ENCODE data around the gene PFKFB1.
A peak's percentile ranks its signal among the peaks of the same experiment; 100 is the strongest.

PFKFB1 gene

DNA sequence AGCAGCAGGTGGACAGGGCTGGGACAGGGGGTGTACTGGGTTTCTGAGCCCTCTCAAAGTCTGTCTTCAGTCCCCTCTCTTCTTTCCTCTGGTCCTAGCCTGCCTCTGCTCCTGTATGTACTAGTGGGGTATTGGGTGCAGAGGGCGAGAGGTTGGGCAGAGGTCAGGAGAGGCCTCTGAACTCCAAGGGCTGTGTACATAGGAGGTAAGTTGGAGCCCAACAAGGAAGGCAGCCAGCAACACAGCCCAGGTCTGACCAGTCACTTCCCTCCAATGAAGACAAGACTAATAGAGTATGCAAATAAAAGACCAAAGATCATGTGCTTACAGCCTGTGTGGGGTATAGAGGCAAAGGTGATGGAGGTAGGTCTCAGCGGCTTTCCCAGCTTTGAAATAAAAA, at the start of gene PFKFB1:
Gene PFKFB1 (minus strand): TSS at position 90 of the 400 bp plus-strand sequence. CDS start 181 bp downstream, outside the sequence.
- no peak for DNase-seq (ENCODE audit: low read depth in 2 of 2)

DNA sequence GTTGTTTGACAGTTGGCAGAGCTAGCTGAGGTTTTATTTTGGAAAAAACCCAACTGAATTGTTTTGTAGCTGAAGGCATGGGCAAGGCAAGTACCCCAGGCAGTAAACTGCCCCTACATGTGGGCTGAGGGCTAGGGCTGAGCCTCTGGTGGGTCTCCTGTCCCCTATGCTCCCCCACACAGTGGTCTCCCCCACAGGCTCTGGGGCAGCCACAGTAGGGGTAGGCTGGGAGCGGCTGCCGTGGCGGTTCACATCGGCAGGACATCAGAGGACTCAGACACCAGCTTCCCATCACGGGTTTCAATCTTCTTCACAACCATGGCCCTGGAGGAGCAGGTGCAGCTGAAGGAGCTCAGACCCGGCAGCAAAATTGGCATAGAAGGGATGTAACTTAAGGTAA, 47.5 kb upstream of the PFKFB1 start:
- no peak for DNase-seq (ENCODE audit: low read depth in 2 of 2)

DNA sequence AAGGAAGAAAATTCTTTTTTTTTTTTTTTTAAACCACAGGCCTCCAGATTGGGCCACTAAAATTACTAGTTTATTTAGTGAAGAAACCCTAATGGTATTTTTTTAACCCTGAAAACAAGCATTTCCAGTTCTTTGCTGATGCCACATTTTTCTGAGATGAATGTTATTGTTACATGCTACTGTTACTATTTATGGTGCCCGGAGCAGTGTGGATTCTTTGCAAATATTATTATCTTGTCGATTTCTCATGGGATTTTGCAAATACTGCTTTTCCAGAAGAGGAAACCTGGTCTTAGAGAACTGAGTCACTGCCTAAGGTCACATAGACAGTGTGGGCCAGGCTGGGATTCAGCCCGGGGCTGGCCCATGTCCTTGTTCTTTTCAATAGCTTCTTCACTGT, 45.5 kb upstream of the PFKFB1 start:
- no peak for DNase-seq (ENCODE audit: low read depth in 2 of 2)

DNA sequence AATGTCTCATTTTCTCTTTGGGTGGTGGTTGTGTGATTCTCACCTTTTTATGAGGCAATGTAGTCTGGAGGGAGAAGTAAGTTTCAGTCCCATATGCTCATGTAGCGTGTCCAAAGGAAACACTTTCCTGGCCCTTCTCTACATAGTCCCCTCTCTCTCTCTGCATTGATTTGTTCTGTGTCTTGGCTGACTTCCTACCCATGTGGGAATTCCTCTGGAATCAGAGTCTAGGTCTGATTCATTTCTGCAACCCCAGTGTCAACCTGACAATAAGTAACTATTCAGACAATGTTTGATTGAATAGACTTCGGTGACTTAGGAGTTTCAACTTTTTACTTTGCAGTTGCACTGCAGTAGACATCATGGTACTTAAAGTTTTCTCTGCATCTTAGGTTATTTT, 39.4 kb upstream of the PFKFB1 start:
- no peak for DNase-seq (ENCODE audit: low read depth in 2 of 2)

DNA sequence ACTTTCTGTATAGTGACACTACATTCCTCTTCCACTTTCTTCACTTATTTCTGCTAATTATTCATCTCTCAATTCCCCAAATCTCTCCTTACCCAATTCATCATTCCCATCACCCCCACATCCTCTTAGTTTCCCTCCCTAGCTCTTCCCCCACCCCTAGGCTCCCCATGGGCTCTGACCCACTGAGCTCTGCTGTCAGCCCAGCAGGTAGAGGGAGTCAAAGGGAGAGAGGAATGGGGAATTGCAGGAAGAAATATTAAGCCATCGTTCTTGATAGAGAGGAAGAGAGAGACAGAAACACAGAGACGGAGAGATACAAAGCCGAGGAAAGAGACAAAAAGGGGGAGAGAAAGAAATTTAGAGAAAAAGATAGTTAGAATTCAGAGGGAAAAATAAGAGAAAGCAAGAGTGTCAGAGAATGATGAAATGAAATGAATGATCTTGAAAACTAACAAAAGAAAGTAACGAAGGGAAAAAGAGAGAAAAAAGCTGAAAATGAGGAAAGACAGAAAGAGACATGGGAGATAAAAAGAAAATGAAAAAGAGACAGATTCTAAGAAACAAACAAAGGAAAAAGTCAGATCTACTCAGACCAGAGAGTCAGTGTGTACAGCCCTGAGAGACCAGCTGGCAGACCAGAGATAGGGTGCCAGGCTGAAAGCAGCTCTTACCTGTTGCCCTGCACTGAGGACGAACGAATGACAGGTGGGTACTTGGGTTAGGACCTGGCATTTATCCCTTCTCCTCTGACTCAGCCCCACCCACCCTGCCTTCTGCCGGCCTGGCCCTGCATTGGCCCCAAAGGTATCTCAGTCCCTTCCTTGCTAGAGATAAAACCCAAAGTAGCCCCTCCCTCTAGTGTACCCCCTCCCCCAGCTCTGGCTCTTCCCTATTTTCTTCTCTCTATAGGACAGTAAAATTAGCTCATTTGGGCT, 36.5 kb upstream of the PFKFB1 start, which contains the start of gene ALAS2:
Gene ALAS2 (minus strand): TSS at position 707 of the 935 bp plus-strand sequence. CDS start 4,977 bp downstream, outside the sequence.
- DNase-seq (ENCODE audit: low read depth in 2 of 2): no peak

DNA sequence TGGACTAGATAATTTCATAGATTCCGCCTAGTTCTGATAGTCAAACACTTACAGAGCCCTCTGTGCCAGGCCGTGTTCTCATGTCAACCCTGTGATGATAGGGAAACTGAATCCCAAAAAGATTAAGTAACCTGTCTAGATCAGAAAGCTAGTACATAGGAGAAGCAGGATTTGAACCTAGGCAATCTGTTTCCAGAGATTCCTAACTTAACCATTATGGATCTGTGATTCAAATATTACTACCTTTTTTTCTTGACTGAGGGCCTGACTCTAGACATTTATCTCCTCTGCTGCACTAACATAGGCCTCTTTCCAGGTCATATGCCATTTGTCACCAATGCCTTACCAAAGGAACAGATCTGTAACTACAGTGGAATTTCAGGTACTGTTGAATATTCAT, 35.3 kb upstream of the PFKFB1 start:
- DNase-seq (ENCODE audit: low read depth in 2 of 2): no peak

DNA sequence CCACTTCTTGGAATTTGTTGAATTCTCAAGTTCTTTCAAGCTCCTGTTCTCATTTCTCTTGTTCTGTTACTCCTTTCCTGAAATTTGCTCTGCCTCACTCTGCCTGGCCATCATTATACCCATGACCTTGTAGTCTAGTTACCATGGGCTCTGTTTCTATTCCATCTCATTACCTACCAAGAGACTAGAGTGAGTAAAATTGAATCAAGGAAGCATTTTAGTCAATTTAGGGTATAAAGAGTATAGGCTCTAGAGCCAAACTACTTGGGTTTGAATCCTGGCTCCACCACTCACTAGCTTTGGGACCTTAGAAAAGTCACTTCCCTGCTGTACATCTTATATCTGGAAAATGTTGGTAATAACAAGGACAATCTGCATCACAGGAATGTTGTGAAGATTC, 34.6 kb upstream of the PFKFB1 start:
- no peak for DNase-seq (ENCODE audit: low read depth in 2 of 2)

DNA sequence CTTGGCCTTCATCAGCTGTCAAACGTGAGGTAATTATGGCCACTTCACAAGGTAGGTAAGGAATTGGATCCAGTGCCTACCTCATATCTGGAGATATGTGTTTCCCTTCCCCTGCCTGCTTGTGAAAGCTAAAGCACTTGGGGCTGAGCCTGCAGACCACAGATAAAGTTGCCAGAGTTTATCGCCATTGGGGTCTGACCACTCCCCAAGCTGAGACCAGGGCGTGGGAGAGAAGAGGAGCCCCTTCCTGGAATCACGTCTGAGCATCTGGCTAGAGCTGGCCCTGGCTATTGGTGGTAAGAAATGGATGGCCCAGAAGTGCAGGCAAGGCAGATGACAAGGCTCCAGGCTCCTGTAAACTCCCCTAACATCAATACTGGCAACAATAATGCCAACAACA, 34.1 kb upstream of the PFKFB1 start:
- DNase-seq (ENCODE audit: low read depth in 2 of 2): no peak

DNA sequence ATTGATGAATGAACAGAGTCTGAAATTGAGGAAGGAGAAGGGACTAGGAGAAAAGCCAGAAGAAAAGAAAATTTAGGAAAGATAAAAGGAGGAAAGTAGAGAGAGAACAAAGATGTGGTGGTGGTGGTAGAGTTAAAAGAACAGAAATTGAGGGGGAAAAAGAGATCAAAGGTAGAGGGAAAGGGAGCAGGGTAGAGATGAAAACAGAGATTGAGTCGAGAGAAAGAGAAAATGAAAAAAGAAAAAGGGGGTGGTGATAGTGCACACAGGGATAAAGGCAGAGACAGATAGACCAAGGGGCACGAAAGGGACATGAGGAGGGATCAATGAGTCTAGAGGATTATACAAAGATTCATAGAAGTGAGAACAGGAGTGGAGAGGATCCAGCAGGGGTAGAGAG, 32.9 kb upstream of the PFKFB1 start:
- no peak for DNase-seq (ENCODE audit: low read depth in 2 of 2)

DNA sequence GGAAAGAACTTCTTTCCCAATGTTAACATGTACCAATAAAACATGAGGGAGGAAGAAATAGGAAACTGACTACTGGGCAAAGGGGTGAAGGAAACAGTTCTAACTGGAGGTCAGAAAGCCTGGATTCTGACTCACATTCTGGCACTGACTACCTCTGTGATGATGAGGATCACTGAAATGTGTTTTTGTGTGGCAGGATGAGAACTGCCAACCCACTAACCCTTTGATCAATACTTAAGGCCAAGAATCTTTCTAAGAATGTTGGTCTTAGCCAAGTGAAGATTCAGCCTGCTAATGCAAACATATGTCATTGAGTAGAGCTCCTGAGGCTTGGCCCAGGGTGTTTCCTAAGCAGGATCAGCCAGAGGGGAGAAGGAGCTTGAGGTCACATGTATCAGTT, 32.2 kb upstream of the PFKFB1 start:
- no peak for DNase-seq (ENCODE audit: low read depth in 2 of 2)

DNA sequence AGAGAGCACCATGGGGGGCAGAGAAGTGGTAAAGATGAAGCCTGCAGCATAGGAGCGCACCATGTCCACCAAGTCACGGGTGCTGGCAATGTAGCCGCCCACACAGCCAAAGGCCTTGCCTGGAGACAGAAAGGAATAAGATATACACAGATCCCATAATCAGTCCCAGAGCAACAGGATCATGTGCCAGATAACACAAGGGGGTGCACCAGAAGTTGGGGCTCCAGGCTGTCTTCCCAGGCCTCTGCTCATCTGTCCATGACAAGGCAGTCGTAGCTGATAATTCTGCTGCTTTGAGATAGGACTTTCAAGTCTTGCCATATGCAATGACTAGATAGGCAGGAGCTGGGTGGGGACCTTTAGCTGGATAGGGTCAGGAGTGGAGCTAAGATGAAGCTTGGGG, 20.9 kb upstream of the PFKFB1 start:
- DNase-seq (ENCODE audit: low read depth in 2 of 2): no peak

DNA sequence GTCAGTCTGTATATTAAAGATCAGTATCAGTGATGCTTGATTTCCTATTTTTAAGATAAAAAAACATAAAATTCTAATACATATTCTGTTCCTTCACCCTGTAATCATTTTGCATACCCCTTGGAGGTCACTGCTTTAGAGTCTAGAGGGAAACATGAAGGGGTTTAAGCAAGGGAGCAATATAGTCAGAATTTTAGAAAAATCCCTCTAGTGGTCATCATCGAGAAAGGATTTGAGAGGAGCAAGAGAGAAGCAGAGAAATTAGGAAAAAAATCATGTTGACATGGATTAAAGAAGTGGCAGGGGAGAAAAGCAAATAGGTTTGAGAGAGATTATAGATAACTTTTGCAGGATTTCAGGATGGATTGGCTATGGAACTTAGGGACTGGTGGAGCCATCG, 17.3 kb upstream of the PFKFB1 start:
- DNase-seq (ENCODE audit: low read depth in 2 of 2): no peak

DNA sequence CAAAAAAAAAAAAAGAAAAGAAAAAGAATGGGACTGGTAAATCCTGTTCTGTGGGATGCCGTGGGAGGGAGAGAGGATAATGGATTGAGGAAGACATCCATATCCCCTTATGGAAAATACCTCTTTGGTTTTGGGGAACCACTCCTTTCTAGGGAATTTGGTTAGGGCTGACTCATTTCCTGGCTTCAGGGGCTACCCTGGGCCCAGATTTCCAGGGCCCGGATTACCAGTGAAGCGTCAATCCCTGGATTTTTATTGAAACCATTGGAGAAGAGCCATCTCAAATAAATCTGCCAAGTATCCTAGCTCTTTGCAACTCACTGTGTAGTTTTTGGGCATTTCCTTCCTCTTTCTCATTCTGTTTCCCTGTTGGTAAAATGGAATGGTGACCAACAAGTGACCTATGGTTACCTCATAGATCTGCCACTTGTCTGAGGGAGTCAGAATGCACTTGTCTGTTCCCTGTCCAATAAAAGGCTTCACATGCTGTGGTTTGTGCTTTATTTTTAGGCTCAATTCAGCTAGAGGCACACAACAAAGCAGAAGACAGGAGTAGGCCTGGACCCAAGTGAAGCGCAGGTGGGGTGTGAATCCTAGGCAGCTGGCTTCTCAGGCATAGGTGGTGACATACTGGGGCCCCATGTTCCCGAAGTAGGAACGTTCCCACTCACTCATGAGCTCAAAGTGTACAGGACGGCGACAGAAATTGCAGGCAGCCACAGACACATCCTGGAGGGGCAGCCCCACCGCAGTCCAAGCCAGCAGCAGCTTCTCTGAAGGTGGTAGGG, 14.8 kb upstream of the PFKFB1 start:
- DNase-seq (ENCODE audit: low read depth in 2 of 2): no peak

DNA sequence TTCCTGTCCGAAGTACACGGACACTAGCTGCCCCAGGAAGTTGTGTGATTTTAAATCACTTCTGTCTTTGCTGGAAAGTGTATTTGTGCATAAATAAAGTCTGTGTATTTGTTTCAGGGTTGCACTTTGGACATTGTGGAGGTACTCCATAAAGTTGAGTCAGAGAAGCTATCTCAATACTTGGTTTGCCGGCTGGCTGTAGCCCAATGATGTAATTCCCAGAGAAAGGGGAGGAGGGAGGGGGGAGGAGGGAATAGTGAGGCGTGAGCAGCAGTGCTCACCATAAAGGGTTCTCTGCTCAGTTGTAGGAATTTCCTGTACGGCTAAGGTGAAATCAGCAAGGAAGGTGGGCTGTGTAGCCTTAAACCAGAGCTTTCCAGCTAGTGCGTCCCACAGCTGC, 13.7 kb upstream of the PFKFB1 start:
- DNase-seq (ENCODE audit: low read depth in 2 of 2): no peak

DNA sequence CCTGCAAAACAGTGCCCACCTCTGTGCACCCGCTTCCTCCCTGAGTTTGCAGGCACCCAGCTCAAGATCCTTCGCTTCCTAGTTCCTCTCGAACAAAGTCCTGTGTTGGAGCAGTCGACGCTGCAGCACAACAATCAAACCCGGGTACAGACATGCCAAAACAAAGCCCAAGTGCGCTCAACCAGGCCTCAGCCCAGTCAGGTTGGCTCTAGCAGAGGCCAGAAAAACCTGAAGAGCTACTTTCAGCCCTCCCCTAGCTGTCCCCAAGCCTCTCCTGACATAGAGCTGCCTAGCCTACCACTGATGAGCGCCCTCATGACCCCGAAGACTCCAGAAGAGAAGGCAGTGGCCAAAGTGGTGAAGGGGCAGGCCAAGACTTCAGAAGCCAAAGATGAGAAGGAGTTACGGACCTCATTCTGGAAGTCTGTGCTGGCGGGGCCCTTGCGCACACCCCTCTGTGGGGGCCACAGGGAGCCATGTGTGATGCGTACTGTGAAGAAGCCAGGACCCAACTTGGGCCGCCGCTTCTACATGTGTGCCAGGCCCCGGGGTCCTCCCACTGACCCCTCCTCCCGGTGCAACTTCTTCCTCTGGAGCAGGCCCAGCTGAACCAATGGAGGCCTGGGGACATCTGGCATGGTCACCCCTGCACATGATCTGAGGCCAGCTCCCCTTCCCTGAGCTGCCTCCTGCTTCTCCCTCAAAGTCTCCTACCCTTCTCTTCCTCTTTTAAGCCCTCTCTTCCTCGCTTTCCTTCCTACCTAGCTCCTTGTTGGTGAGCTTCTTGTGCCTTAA, 13.0 kb upstream of the PFKFB1 start:
- no peak for DNase-seq (ENCODE audit: low read depth in 2 of 2)

DNA sequence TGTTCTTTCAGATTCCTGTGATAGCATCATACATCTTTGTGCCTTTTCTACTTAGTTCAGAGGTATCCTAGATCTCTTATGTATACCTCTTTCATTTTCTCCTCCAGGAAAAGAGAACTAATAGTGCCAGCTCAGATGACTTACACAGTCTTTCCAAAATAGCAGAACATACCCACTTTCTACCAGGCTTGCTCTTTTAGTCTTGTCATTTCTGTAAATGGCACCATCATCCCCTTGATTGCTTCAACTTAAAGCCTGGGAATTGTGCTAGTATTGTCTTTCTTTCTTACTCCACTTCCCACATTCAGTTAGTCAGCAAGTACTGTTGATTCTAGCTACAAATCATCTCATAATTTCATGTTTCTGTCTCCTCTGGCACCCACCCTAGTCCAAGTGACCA, 11.3 kb upstream of the PFKFB1 start:
- no peak for DNase-seq (ENCODE audit: low read depth in 2 of 2)

DNA sequence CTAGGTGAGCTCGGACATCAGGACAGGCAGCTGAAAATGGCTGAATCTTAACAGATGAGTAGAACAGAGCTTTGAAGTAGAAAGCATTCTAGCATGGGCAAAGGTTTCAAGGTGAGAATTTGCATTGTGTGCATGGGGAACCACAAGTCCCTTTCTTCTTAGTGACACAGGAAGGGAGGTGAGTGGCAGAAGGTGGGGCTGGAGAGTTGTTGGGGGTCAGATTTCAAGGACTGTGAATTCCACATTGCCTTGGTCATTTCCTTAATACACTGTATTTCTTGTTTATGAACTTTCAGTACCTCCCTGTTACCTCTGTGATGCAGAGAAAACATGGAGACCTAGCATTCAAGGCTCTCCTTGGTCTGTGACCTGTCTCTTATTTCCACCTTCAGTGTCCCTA, 10.2 kb upstream of the PFKFB1 start:
- no peak for DNase-seq (ENCODE audit: low read depth in 2 of 2)

DNA sequence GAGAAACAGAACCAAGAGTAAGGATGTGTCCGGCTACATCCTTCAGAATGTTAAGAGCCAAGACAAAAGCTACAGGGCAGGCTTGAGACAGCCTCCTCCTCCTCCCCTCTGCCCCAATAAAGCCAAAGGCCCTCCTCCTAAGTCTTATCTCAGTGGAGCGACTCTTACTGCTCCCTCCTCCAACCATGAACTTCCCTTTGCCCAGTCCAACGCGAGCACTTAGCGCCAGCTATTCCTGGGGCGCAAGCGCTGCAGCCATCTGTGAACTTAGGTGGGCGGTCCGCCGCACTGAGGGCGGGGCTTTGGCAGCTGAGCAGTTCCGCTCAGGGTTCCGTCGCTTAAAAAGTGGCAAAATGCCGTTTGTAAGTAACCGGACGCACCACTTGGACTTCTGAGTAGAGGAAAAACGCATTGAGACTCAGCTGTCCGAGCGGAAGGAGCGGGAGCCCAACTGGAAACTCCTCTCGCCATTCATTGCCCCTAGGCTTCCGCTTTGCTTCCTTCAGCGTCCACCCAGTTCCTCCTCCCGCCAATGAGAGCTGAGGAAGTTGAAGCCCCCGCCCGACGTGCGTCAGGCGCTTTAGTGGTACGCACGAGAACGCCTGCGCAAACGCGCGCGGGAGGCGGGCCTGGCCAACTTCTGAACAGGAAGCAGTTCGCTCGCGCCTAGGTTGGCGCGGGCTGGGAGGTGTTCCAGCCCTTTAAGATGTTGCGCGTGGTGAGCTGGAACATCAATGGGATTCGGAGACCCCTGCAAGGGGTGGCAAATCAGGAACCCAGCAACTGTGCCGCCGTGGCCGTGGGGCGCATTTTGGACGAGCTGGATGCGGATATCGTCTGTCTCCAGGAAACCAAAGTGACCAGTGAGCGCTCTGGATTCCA, 6.0 kb upstream of the PFKFB1 start, which contains the start of gene APEX2:
Gene APEX2 (plus strand): TSS at position 647 of the 882 bp plus-strand sequence. CDS start 60 bp downstream, at position 707.
- peak; percentile 69 to 78 for DNase-seq (ENCODE audit: low read depth in 2 of 2)

DNA sequence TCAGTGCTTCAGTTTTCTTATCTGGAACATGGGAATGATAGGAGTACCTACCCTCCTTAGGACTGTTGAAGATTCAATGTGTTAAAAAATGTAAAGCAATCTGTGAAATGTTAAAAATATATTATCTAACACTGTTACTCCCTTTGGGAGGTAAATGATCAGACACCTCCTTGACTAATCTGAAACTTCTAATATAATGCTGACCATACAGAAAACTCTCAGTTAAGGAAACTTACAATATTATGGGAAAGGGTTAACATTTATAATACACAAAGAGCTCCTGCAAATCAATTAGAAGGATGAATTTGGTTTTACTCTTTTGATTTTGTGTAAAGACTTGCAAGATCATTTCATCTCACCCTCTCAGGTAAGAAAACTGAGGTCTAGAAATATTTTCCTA, 1.6 kb upstream of the PFKFB1 start:
- DNase-seq (ENCODE audit: low read depth in 2 of 2): no peak

DNA sequence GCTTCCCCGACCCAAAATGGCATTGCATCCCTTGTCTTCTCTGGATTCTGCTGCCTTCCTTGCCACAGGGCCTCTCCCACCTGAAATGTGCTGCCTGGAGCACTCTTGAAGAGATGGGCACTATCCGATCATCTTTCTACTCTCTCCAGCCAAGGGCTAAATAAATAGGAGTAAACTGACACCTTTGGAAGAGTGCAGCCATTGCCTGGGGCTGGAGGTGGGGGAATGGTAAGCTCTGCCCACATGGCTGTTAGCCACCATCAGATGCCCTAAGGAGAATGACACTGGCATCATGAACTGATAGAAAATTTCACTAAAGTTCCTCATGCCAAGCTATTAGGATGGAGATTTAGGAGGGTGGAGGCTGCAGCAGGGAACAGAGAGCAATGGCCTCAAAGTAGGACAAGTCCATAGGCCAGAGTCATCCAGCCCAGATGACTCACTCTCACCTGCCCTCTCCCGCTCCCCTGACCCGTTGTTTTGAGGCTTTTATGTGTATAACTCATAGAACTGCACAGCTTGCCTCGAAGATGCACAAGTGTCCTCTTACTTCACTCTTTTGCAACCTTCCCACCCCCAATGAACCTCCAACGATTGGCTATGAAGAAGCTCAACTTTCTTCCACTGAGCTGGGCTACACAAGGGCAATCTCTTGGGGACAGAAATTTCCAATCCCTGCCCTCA, 822 bp upstream of the PFKFB1 start:
- DNase-seq (ENCODE audit: low read depth in 2 of 2): no peak

Measured in activated CD8-positive, alpha-beta memory T cell treated with anti-CD3 and anti-CD28 coated beads for 4 hours (primary cell).